HG03439 (cell line): ENCODE results near the gene ABCA1.
"Not testable (repeated sequence)": the region's sequence is repeated elsewhere in the genome, so short reads cannot be mapped to it uniquely, and the experiment has no call there.

Source experiments
- ATAC-seq: cut with Tn5 transposase; IDR thresholded peaks from one replicate; pipeline ENCODE4 v1.9.1; 2021; ENCODE audit warnings: mild to moderate bottlenecking, moderate library complexity; ENCODE audit not compliant: unreplicated experiment

The ABCA1 gene

GRCh38 chr9:104905931-104906330 is 22.0 kb downstream of the ABCA1 start:
- ATAC-seq, result no peak

DNA sequence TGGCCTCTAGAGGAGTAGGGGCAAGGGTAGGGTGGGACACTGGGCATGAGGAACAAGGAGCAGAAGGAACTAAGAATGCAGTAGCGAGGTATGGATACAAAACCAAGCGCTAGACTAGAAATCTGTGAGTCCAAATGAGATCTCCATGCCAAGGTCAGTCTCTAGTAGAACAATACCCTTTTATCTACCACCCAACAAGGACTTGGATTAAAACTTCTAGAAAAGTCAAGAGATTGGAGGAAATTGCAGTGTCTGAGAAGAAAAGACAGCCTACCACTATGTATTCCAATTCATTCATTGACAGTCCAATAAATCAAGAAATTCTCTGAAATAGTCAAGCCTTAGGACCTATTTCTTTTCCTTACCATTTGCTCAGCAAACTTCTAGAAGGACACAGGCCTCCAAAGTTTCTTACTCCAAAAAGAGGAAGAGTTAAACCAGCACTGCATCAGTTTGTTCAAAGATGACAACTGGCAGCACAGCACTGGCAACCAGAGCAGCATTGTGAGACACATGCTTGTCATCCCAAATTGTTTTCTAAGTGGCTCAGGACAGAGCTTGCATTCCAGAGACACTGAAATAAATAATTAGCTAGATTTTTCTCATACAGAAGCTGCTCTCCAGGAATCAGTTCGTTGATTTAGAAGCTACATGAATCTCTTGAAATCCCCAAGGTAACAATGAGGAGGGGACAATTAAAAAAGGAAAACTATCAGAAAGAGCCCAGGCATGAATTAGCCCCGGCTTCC is 22.6 kb downstream of the ABCA1 start:
- ATAC-seq, result no peak

GRCh38 chr9:104903609-104904008 is 24.3 kb downstream of the ABCA1 start:
- ATAC-seq, result no peak

GRCh38 chr9:104900871-104901270 is 27.1 kb downstream of the ABCA1 start:
- ATAC-seq, result no peak

DNA sequence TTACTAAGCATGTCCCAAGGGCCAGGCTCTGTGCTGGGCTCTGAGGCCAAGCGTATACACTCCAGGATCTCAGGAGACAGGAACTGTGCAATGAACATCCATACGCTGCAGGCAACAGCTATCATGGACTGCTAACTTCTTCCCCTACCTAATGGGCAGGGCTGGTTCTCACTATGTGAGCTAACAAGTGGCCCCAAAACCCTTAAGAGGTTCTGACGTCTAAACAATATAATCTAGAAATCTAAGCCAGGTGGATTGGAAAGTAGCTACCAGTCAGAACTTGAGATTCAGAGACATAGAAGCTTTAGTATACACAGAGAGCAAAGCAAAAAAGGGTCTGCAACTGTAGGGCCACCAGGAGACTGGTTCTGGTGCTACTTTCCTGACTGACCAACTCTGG is 27.6 kb downstream of the ABCA1 start:
- no peak for ATAC-seq

- no peak for ATAC-seq
Measured at GRCh38 chr9:104899759-104900247, 28.2 kb downstream of the ABCA1 start.

- not testable (repeated sequence) for ATAC-seq
Measured at GRCh38 chr9:104898376-104898775, 29.6 kb downstream of the ABCA1 start.

- ATAC-seq, result no peak
Measured at GRCh38 chr9:104896131-104896530, 31.8 kb downstream of the ABCA1 start.

- no peak for ATAC-seq
Measured at GRCh38 chr9:104895572-104895971, 32.4 kb downstream of the ABCA1 start.

- no peak for ATAC-seq
Measured at GRCh38 chr9:104892701-104893100, 35.3 kb downstream of the ABCA1 start.

DNA sequence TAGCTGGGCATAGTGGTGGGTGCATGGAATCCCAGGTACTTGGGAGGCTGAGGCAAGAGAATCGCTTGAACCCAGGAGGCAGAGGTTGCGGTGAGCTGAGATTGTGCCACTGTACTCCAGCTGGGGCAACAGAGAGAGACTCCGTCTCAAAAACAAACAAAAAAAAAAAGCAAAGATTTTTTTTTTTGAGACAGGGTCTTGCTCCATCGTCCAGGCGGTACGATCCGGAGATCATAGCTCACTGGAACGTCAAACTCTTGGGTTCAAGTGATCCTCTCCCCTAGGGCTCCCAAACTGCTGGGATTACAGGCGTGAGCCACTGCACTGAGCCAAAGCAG is 37.6 kb downstream of the ABCA1 start:
- no peak for ATAC-seq

DNA sequence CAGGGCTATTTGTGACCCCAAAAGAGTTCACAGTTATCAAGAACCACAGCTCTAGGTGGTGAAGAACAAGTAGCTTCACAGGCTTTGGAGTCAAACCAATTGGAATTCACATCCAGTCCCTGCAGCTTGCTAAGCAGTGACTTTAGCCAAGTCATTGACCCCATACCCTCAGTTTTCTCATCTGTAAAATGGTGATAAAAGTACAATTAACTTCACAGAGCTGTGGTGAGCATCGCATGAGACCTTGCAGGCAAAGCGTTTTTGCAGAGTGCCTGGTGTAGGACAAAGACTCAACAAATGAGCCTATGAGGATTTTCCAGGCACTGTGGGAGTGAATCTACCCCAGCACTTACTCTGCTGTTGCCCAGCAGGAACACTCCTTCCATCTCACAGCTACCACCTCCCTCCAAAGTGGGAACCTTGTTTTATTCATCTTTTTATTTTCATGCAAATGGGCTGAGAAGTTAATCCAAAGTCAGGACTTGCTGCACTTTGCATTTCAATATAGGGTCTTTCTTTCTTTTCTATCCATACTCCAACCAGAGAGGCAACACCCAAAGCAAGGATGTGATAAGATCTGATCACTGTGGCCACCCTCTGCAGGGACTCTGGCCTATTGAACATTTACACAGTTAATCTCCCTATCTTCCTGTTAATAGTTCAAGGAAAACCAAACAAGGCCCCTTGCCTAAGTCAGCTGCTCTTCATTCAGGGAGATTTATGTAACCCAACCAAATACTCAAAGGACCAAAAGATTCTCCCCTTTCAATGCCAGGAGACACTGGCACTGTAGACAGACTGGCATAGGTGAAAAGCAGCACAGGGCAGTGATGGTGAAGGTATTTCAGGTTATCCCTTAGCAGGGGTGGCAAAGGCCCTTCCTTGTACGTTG is 41.9 kb downstream of the ABCA1 start:
- ATAC-seq, result no peak

- no peak for ATAC-seq
Measured at GRCh38 chr9:104883169-104883568, 44.8 kb downstream of the ABCA1 start.

DNA sequence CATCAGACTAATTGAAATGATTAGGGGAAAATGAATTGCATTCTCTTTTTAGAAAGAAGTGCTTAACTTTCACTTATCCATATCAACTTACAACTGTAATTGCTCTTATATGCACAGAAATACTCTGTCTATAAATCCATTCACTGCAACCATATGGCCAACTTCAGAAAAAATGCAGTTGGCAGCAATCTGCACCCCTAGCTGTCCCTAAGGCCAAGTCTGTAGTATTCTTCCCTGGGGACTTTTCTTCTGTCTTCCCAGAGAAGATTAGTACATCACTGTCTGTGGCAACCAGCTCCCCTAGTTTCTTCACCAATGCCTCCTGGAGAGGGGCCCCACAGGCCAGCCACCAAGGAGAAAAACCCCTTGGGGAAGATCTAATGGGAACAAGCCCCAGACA is 45.4 kb downstream of the ABCA1 start:
- ATAC-seq, result no peak

DNA sequence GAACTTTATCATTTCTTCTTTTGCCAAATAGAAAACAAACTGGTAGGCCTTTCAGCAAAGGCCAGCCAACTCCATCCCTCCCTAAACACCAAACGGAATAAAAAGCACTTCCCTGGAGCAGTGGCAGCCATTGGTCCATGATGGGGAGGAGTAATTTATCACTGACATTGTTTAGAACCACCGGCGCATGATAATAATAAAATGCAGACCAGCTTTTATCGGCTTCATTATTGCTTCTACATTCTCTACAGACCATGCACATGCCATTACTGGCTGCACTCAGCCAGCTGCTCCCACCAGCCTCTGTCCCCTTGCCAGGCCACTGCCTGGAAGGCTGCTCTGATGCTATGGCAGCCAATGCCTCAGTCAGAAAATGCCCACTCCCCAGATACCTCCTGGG is 45.9 kb downstream of the ABCA1 start:
- ATAC-seq, result no peak

- ATAC-seq, result no peak
Measured at GRCh38 chr9:104879555-104880309, 48.2 kb downstream of the ABCA1 start.

DNA sequence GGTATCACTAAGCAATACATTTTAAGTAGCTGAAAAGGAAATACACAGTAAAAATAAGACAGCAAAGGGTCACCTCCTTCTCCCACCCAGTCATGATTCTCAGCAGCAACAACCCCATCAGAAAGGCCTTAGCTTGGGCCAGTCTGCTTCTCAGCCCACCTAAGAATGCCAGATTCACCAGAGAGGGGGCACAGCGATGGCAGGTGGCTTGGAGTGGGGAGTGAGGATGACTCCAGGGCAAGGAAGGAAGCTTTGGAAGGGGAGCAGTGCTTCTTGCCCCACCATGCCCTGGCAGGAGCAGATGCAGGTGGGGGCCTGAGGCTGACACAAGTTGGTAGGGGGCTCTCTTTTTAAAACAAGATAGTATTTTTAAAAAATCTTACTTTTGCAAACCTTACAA is 51.4 kb downstream of the ABCA1 start:
- no peak for ATAC-seq

GRCh38 chr9:104875897-104876296 is 52.1 kb downstream of the ABCA1 start:
- no peak for ATAC-seq

DNA sequence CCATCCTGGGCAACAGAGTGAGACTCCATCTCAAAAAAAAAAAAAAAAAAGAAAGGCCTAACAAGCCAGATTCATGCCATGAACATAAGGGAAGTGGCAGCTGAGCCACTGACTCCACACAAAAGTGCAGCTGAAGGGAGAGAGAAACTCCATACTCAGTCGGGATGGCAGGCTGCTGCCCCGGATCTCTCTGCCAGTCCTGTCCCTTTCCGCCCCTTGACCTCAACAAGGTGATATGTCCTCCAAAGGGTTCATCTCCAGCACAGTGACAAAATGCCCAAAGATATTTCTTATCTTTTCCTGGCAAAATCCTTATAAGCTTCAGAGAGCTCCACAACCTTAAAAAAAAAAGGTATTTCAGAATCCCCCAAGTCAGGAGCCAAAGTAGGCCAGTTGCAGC is 52.6 kb downstream of the ABCA1 start:
- no peak for ATAC-seq

GRCh38 chr9:104873489-104873850 is 54.5 kb downstream of the ABCA1 start:
- no peak for ATAC-seq

DNA sequence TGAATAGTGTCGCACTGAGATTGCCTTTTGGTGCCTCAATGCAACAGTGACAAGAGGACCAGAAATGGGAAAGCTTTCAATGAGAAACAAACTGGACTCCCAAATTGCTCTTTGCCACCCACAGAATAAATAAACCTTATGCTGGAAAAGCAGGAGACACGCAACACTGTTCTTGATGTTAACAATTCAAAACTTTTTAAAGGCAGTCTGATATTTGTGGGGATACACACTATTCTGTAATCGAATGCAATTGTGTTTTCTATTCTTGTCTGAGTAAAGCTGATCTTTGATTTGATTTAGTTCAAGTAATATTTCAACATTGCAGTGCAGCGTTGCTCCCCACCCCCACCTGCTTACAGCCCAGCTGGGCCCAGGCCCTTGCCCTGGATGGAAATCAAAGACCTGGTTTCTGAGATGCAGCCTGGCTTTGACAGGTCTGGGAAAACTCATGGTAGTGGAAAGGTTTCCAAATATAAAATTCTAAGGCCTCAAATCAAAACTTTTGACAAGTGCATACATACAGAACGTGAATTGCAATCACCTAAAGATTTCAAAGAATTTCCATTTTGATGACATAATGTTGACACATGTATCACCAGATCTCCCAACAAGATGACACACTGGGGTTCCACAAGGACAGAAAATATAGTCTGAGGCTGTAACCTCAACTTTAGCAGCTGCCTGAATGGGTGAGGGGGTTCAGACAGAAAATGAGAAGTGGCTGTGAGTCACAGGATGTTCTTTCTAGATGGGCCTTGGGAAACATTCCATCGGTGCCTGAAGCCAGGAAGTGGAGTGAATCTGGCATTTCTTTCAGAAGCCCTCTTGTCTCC is 55.1 kb downstream of the ABCA1 start:
- no peak for ATAC-seq
